Suprapubic skin (tissue), 4 donors: ENCODE measurements around the gene SNUPN. TPM values are rescaled to one million over a fixed set of nuclear protein-coding genes. Genes with fewer than 3 reads are reported as not detected.

Experiments used
- DNase-seq, 2 donors: peaks; one replicate each; pipeline ENCODE4 v3.0.0-alpha.2; 2019; ENCODE audit warnings: low spot score in 2 of 2
- H3K27ac ChIP-seq: fragments of 200-600 bp; sonication (generic); one replicate; pipeline ENCODE4 v1.5.1; 2019
- H3K27me3 ChIP-seq: fragments of 200-600 bp; sonication (generic); one replicate; pipeline ENCODE4 v1.5.1; 2019
- H3K36me3 ChIP-seq: fragments of 200-600 bp; sonication (generic); one replicate; pipeline ENCODE4 v1.5.1; 2019
- H3K4me1 ChIP-seq: fragments of 200-600 bp; sonication (generic); one replicate; pipeline ENCODE4 v1.5.1; 2019
- H3K4me3 ChIP-seq: fragments of 200-600 bp; sonication (generic); one replicate; pipeline ENCODE4 v1.5.1; 2019; ENCODE audit warnings: mild to moderate bottlenecking
- H3K9me3 ChIP-seq: fragments of 200-600 bp; sonication (generic); one replicate; pipeline ENCODE4 v1.5.1; 2019
- CTCF ChIP-seq, 2 donors: fragments of 200-600 bp in 1 of 2; fragments of 450-650 bp in 1 of 2; sonication (generic) in 1 of 2; IDR thresholded peaks; one replicate each; pipeline ENCODE4 v1.5.1; 2016 to 2019; ENCODE audit warnings: antibody characterized with exemption in 2 of 2, mild to moderate bottlenecking in 1 of 2, moderate library complexity in 1 of 2
- EP300 ChIP-seq: sonication (generic); formaldehyde crosslinking; IDR thresholded peaks from one replicate; pipeline ENCODE4 v1.6.1; 2017; ENCODE audit warnings: antibody characterized with exemption
- POLR2A ChIP-seq, 2 donors: fragments of 450-650 bp; IDR thresholded peaks; one replicate each; pipeline ENCODE4 v1.6.1; 2017; ENCODE audit warnings: antibody characterized with exemption in 2 of 2, mild to moderate bottlenecking in 2 of 2, moderate library complexity in 2 of 2
- POLR2AphosphoS5 ChIP-seq, 3 donors: sonication (generic); formaldehyde crosslinking; IDR thresholded peaks; one replicate each; pipeline ENCODE4 v1.6.1; 2017; ENCODE audit warnings: antibody characterized with exemption in 3 of 3
- WGBS: methylation state at CpG from one replicate; pipeline ENCODE4 v1.1.5; 2018; 5-methylcytosine and 5-hydroxymethylcytosine counted together
- total RNA-seq, 4 donors: library from RNA; depleted of rRNA; stranded (reverse); fragments of >200 nt; gene quantifications; one replicate each; pipeline ENCODE4 v1.1.0, GENCODE V29; 2016

Gene SNUPN
- total RNA-seq, 4 donors from 2014 or later = 12.8 to 31.7 (median 17.5) TPM

- no peaks in the 10 kb centered on the region for H3K9me3 ChIP-seq
- H3K4me3 ChIP-seq = peak within 1 kb of the TSS; percentile 76
- H3K36me3 ChIP-seq = no peaks in the 10 kb centered on the region
- H3K4me1 ChIP-seq = peaks cover 22% of the 10 kb centered on the region
- no peak for TF ChIP-seq POLR2AphosphoS5 (IDR thresholded peaks at IDR 0.05)
- TF ChIP-seq EP300 = no peak
- no peak for TF ChIP-seq POLR2A (IDR thresholded peaks at IDR 0.05)
- peak in 1 of 2 donors; percentile 59 for TF ChIP-seq CTCF (IDR thresholded peaks at IDR 0.05)
- under 1% methylated on average over 43 of the region's 78 CpGs for WGBS
- peak; percentile 86 to 89 for DNase-seq
- no peaks in the 10 kb centered on the region for H3K27me3 ChIP-seq
- peak within 1 kb of the TSS; percentile 87 for H3K27ac ChIP-seq
Measured at GRCh38 chr15:75578948-75579920, 46.3 kb downstream of the SNUPN start, which contains the start of gene PTPN9. Gene PTPN9, minus strand, starts transcription at chr15:75579315. Its CDS starts 539 bp downstream, at chr15:75578776.

DNA sequence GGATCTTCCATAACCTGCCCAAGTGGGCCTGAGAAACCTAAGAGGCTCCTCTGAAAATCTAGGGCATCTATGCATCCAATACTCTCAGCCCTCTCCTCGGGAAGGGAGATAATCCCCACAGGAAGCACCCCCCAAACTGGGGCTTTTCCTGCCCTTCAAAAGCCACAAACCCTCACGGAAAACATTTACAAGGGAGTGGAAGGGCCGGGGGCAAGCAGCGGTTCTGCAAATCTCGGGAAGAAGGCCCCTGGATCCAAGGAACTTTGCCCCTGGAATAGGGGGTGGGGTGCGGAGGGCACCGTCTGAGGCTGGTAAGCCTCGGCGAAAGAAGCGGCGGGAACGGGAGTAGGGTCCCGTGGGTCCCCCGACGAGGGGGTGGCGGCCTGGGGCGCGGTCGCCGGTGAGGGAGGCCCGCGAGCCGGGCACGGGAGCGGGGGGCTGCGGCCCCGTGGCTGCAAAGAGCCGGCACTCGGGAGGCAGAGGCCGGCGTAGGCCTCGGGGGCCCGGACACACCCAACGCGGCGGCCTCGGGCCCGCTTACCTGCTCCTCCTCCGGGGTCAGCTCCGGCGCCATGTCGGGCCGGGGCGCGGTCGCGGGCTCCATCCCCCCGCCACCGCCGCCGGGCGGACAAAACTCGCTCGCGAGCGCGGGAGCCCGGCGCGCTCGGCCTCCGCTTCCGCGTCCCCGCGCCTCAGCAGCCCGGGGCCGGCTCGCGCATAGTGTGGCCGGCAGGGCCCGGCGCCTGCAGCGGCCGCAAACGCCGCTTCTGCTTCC is 47.2 kb downstream of the SNUPN start:
- WGBS = 0% methylated on average over 27 of the region's 77 CpGs
- no peak for TF ChIP-seq CTCF (IDR thresholded peaks at IDR 0.05)
- no peak for TF ChIP-seq POLR2AphosphoS5 (IDR thresholded peaks at IDR 0.05)
- no peak for TF ChIP-seq POLR2A (IDR thresholded peaks at IDR 0.05)
- TF ChIP-seq EP300 = no peak
- Histone ChIP-seq H3K36me3 (no peaks in the 10 kb centered on the region), H3K4me3 (peak overlapping the region; percentile 76), H3K4me1 (peaks cover 22% of the 10 kb centered on the region), H3K27me3 (no peaks in the 10 kb centered on the region), H3K9me3 (no peaks in the 10 kb centered on the region), H3K27ac (peak overlapping the region; percentile 87)
- DNase-seq = peak in 1 of 2 donors; percentile 63

- H3K27ac ChIP-seq = peak overlapping the region; percentile 87
- 3% methylated on average over 13 of the region's 13 CpGs for WGBS
- no peaks in the 10 kb centered on the region for H3K27me3 ChIP-seq
- no peak for DNase-seq
- H3K9me3 ChIP-seq = no peaks in the 10 kb centered on the region
- TF ChIP-seq CTCF (IDR thresholded peaks at IDR 0.05) = no peak
- no peak for TF ChIP-seq POLR2A (IDR thresholded peaks at IDR 0.05)
- TF ChIP-seq EP300 = no peak
- no peak for TF ChIP-seq POLR2AphosphoS5 (IDR thresholded peaks at IDR 0.05)
- H3K36me3 ChIP-seq = no peaks in the 10 kb centered on the region
- H3K4me3 ChIP-seq = peak overlapping the region; percentile 76
- H3K4me1 ChIP-seq = peaks cover 27% of the 10 kb centered on the region
Measured at GRCh38 chr15:75577401-75578172, 47.9 kb downstream of the SNUPN start.

GRCh38 chr15:75573648-75574384 is 51.7 kb downstream of the SNUPN start:
- 95% methylated on average over 5 of the region's 5 CpGs for WGBS
- H3K27ac ChIP-seq = no peak overlapping the region

More at GRCh38 chr15:75573648-75574384, 51.7 kb downstream of the SNUPN start:
- no peaks in the 10 kb centered on the region for H3K27me3 ChIP-seq
- H3K36me3 ChIP-seq = no peaks in the 10 kb centered on the region
- H3K4me3 ChIP-seq = no peak overlapping the region
- no peak for DNase-seq
- peaks cover 31% of the 10 kb centered on the region for H3K4me1 ChIP-seq
- H3K9me3 ChIP-seq = no peaks in the 10 kb centered on the region
- TF ChIP-seq EP300 (no peak), POLR2A (IDR thresholded peaks at IDR 0.05) (no peak), POLR2AphosphoS5 (IDR thresholded peaks at IDR 0.05) (no peak), CTCF (IDR thresholded peaks at IDR 0.05) (no peak)
